Activated T-cell treated with anti-CD3 and anti-CD28 coated beads for 4 hours (primary cell): ENCODE measurements around the gene FAM24B.
"Not testable (repeated sequence)": the region's sequence is repeated elsewhere in the genome, so short reads cannot be mapped to it uniquely, and the experiment has no call there.

ENCODE experiments used
- DNase-seq: peaks from one replicate; pipeline ENCODE4 v3.0.0-alpha.2; 2020

The FAM24B gene

DNA sequence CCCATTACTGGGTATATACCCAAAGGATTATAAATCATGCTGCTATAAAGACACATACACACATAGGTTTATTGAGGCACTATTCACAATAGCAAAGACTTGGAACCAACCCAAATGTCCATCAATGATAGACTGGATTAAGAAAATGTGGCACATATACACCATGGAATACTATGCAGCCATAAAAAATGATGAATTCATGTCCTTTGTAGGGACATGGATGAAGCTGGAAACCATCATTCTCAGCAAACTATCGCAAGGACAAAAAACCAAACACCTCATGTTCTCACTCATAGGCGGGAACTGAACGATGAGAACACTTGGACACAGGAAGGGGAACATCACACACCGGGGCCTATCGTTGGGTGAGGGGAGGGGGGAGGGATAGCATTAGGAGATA, 21.3 kb downstream of the FAM24B start:
- DNase-seq = not testable (repeated sequence)

- no peak for DNase-seq
Observed at GRCh38 chr10:122856902-122857301, 22.5 kb downstream of the FAM24B start.

- no peak for DNase-seq
Observed at GRCh38 chr10:122855745-122856144, 23.6 kb downstream of the FAM24B start.

DNA sequence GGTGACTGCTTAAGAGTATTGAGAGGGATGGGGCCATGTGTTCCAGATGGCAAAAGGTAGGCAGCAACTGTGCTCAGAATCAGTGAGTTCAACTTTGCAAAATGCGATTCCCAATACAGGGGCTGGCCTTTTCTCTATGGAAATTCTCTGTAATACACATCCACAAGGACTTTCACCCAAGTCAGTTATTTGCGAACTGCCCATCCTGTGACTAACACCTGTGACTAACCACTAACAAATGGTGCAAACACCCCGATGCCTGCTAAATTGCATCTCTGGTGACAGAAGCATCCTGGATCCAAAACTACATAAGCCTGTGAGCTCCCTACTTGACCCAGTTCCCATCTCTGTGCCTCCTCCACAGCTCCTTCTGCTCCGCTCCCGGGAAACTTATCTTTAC, 24.7 kb downstream of the FAM24B start:
- DNase-seq = no peak

GRCh38 chr10:122853665-122854313, 25.6 kb downstream of the FAM24B start:
- DNase-seq = no peak

DNA sequence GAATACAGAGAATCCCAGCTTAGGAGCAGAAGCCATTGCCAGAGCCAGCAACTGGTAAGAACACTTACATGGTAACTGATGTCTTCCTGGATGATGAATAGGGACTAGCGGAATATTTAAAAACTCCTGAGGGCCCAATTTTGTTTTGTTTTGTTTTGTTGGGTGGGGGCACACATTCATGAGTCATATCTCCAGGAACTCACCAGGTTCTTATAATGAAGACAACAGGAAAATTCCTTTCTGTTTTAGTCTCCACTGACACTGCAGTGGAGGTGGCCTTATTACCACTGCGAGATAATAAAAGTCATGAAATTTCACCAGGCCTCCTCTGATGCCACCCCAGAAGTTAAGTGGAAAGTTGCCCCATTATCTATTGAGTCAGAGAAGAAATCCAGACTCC, 27.1 kb downstream of the FAM24B start:
- DNase-seq = no peak

GRCh38 chr10:122850705-122851640, 28.4 kb downstream of the FAM24B start:
- DNase-seq = no peak

DNA sequence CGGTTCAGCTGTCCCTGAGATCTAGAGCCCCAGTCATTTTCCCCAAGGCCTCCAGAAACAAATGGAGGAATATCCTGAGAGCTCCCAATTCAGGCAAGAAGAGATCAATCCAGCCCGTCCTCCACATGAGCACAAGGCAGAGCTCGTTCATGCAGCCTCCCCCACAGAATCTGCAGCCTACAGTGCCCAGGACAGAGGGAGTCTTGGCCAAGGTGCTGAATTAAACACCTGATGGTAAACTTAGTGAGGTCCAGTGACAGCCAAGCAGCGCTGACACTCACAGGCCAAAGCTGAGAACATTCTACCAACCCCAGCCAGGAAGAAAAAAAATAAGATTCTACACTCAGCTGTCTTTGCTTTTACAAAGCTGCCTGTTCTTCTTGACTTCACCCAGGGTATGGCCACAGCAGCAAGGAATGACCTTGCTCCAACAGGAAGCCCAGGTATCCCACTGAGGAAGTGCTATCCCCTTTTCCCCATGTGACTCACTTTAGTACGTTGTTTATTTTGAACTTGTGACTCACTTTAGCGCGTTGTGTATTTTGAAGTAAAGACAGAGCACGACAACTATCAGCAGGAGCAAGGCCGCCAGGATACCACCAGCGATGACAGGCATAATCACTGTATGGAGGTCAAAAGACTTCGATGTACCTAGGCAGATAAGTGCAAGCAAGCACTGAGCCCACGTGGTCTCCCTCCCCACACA, 29.3 kb downstream of the FAM24B start:
- no peak for DNase-seq

DNA sequence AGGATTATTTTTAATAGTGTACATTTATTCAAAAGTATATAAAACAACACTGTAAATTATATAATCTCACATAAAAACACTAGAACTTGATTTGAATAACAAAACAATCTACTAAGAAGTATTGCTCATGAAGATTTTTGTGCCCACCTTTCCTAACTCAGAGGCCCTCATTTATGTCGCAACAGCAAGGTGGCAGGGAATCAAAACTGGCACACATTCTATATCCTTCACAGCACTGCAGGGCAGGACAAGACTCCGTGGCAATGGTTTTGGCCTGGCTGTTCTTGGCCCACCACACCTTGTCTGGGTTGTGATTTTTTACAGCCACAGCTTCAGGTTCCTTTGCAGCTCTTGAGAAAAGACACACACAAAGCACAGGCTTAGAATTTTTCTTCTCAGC, 30.3 kb downstream of the FAM24B start:
- DNase-seq = no peak

DNA sequence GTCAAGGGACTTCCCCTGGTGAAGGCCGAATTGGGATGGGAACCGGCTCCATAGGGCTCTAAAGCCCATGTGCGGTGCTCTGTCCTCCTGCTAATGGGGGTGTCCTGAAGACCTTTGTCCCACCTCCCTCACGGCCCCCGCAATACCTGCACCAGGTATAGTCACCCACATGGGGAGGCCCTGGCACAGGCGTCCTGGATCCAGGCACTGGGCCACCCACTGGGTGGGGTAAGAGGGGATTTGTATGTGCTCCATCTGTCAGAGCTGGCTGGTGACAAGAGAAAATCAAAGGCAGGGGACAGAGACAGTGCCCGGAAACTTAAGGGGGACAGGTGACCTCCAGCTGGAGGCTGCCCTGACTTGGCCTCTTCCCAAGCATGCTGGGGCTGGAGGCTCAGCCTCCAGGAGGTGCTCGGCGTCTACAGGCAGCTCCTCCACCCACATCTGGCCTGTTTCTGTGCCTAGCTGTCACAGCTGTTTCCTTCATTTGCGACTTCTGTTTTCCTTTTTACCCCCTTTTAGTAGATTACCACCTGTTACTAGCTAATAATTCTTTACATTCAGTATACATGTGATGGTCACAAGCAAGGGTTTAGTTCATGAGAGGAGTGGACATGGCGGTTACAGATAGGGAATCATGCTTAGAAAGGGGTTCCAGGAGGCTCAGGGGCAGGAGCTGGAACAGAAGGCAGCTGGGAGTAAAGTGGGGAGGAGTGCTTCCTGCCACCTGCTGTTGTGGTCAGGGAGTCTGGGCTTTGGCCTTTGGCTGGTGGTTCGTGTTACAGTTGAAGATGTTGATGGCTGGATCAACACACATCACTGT, 31.4 kb downstream of the FAM24B start:
- no peak for DNase-seq

DNA sequence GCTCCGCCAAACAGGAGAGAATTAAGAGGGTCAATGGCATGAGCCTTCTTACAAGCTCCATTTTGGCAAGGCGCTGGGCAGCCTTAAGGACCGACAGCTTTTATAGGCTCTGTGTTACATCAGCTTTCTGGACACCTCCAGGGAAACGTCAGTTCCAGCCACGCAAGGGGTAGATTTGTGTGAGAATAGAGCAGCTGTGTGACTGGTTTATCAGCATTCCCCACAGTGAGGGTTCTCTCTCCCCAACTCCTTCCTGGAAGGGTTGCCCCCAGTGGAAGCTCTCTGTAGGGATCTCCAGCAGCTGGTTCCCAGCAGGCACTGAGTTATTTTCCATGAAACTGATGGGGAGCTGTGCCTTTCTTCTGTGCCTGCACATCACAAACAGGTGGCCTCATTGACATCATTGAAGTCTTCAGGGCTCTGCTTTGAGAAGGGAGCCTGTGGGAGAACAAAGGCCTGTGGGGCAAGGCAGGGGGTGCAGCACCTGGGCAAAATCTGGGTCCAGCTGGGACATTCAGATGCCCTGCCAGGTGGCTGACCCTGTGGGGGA, 33.5 kb downstream of the FAM24B start, which contains the start of gene CUZD1:
Gene CUZD1 (minus strand): TSS at position 75 of the 550 bp plus-strand sequence. CDS start 14 bp downstream, at position 61.
- DNase-seq = no peak

DNA sequence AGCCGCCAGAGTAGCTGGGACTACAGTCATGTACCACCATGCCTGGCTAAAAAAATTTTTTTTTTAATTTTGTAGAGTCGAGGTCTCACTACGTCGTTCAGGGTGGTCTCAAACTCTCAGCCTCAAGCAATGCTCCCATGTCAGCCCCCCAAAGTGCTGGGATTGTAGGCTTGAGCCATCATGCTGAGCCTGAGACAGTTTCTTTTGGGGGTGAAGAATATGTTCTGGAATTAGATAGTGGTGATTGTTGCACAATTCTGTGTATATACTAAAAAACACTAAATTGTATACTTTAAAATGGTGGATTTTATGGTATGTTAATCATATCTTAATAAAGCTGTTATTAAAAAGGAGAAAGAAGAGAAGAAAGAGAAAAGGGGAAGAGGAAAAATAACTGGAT, 35.2 kb downstream of the FAM24B start:
- no peak for DNase-seq

DNA sequence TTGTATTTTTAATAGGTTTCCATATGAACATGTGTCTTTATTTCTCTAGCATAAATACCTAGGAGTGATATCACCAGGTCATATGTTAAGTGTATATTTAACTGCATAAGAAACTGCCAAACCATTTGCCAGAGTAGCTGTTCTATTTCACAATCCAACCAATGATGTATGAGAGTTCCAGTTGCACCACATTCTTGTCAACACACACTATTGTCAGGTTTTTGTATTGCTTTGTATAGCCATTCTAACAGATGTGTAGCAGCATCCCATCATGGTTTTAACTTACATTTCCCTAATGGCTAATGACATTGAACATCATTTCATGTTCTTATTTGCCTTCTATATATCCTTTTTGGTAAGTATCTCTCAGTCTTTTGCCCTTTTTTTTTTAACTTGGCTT, 37.8 kb downstream of the FAM24B start:
- no peak for DNase-seq

GRCh38 chr10:122839505-122839904, 39.9 kb downstream of the FAM24B start:
- no peak for DNase-seq

- DNase-seq = no peak
Observed at GRCh38 chr10:122838880-122839279, 40.5 kb downstream of the FAM24B start.

GRCh38 chr10:122835908-122836307, 43.5 kb downstream of the FAM24B start:
- no peak for DNase-seq

GRCh38 chr10:122830965-122831353, 48.4 kb downstream of the FAM24B start:
- no peak for DNase-seq

GRCh38 chr10:122830273-122830964, 49.0 kb downstream of the FAM24B start:
- DNase-seq = no peak

DNA sequence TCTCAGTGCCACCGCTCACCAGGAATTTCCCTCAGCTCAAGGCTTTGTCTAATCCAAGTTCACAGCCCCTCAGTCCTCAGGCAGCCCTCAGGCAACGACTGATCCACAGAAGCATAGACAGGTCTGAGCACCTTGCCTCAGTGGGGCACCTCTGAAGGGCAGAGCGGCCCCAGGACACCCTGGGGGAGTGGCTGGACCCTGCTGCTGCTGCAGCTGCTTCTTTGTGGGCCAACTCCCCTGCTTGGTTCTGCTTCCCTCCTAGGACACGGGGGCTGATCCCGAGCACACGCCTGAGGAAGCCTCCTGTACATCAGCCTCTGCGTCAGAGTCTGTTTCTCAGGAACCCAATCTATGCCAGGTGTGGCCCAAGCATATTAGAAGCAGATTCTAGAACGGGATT, 49.9 kb downstream of the FAM24B start:
- DNase-seq = no peak

- no peak for DNase-seq
Observed at GRCh38 chr10:122828716-122829255, 50.6 kb downstream of the FAM24B start.

GRCh38 chr10:122827302-122827701, 52.1 kb downstream of the FAM24B start:
- no peak for DNase-seq
